ENCODE results near the gene UBXN6.

UBXN6 gene

GRCh38 chr19:4423416-4424126, 34.0 kb downstream of the UBXN6 start:
- H3K27ac ChIP-seq, result peak overlapping the region in 1 of 21 experiments; percentile 16
- H3K4me3 ChIP-seq, result no peak overlapping the region

GRCh38 chr19:4416268-4416667, 41.3 kb downstream of the UBXN6 start:
- no peak overlapping the region for H3K27ac ChIP-seq
- H3K4me3 ChIP-seq, result no peak overlapping the region

GRCh38 chr19:4415352-4415751, 42.2 kb downstream of the UBXN6 start:
- Histone ChIP-seq H3K27ac (peak overlapping the region in 1 of 21 experiments; percentile 30), H3K4me3 (no peak overlapping the region)

- Histone ChIP-seq H3K27ac (no peak overlapping the region), H3K4me3 (no peak overlapping the region)
Observed at GRCh38 chr19:4414800-4415321, 42.7 kb downstream of the UBXN6 start.

GRCh38 chr19:4414144-4414799, 43.3 kb downstream of the UBXN6 start:
- Histone ChIP-seq H3K4me3 (no peak overlapping the region), H3K27ac (no peak overlapping the region)

GRCh38 chr19:4413588-4413987, 44.0 kb downstream of the UBXN6 start:
- no peak overlapping the region for H3K4me3 ChIP-seq
- no peak overlapping the region for H3K27ac ChIP-seq

GRCh38 chr19:4409123-4409933, 48.3 kb downstream of the UBXN6 start:
- Histone ChIP-seq H3K27ac (no peak overlapping the region), H3K4me3 (no peak overlapping the region)

- H3K27ac ChIP-seq, result no peak overlapping the region
- H3K4me3 ChIP-seq, result no peak overlapping the region
Observed at GRCh38 chr19:4406626-4407025, 51.0 kb downstream of the UBXN6 start.

GRCh38 chr19:4405977-4406376, 51.6 kb downstream of the UBXN6 start:
- Histone ChIP-seq H3K4me3 (no peak overlapping the region), H3K27ac (no peak overlapping the region)

- Histone ChIP-seq H3K27ac (peak overlapping the region in 20 of 21 experiments; percentile 13 to 90 (median 81)), H3K4me3 (peak overlapping the region; percentile 49 to 99 (median 94))
Observed at GRCh38 chr19:4403005-4403761, 54.4 kb downstream of the UBXN6 start.

GRCh38 chr19:4402171-4403004, 55.2 kb downstream of the UBXN6 start, which contains the start of gene CHAF1A:
Gene CHAF1A (plus strand): TSS chr19:4402640. CDS start chr19:4402763, 123 bp downstream.
- Histone ChIP-seq H3K4me3 (peak within 1 kb of the TSS; percentile 49 to 99 (median 94)), H3K27ac (peak within 1 kb of the TSS in 20 of 21 experiments; percentile 65 to 90 (median 82))

GRCh38 chr19:4401769-4402170, 55.8 kb downstream of the UBXN6 start:
- Histone ChIP-seq H3K27ac (peak overlapping the region in 20 of 21 experiments; percentile 35 to 89 (median 78)), H3K4me3 (peak overlapping the region; percentile 12 to 99 (median 49))

- Histone ChIP-seq H3K27ac (peak within 1 kb of the TSS; percentile 93 to 100 (median 98)), H3K4me3 (peak within 1 kb of the TSS; percentile 69 to 100 (median 91))
Observed at GRCh38 chr19:4400135-4400936, 57.3 kb downstream of the UBXN6 start, which contains the start of gene SH3GL1. Gene SH3GL1 (minus strand): TSS chr19:4400547. CDS start chr19:4400368, 179 bp downstream.

GRCh38 chr19:4399812-4400134, 57.8 kb downstream of the UBXN6 start:
- peak overlapping the region; percentile 69 to 100 (median 91) for H3K4me3 ChIP-seq
- H3K27ac ChIP-seq, result peak overlapping the region; percentile 93 to 100 (median 98)

- H3K4me3 ChIP-seq, result no peak overlapping the region
- H3K27ac ChIP-seq, result peak overlapping the region in 5 of 21 experiments; percentile 3 to 80 (median 56)
Observed at GRCh38 chr19:4396949-4397783, 60.4 kb downstream of the UBXN6 start.
